Smooth muscle cell (in vitro differentiated cells): ENCODE results near the gene HERPUD2. TPM values are rescaled to one million over a fixed set of nuclear protein-coding genes. Genes with fewer than 3 reads are reported as not detected.

Experiments used
- DNase-seq: peaks from one replicate; lab custom pipeline; 2025; ENCODE audit not compliant: unreplicated experiment; lab: John Stamatoyannopoulos, UW
- H2AFZ ChIP-seq: fragments of 200-600 bp; sonication (generic); 2 replicates; pipeline ENCODE4 v1.6.0; 2016; ENCODE audit warnings: antibody characterized with exemption, low read depth, mild to moderate bottlenecking
- H3F3A ChIP-seq: fragments of 200-600 bp; sonication (generic); 2 replicates; pipeline ENCODE4 v1.6.0; 2017; ENCODE audit warnings: antibody characterized with exemption, low read depth
- H3K27ac ChIP-seq: fragments of 200-600 bp; sonication (generic); 2 replicates; pipeline ENCODE4 v1.5.1; 2016; ENCODE audit warnings: low read depth, mild to moderate bottlenecking
- H3K27me3 ChIP-seq: fragments of 200-600 bp; sonication (generic); 2 replicates; pipeline ENCODE4 v1.6.1; 2016; ENCODE audit warnings: low read depth, mild to moderate bottlenecking
- H3K36me3 ChIP-seq: fragments of 200-600 bp; sonication (generic); 2 replicates; pipeline ENCODE4 v1.5.1; 2016; ENCODE audit warnings: low read depth
- H3K4me1 ChIP-seq: fragments of 200-600 bp; sonication (generic); 2 replicates; pipeline ENCODE4 v1.5.1; 2016; ENCODE audit warnings: low read depth
- H3K4me2 ChIP-seq: fragments of 200-600 bp; sonication (generic); 2 replicates; pipeline ENCODE4 v1.6.0; 2016; ENCODE audit warnings: mild to moderate bottlenecking
- H3K4me3 ChIP-seq: fragments of 200-600 bp; sonication (generic); 2 replicates; pipeline ENCODE4 v1.5.1; 2016; ENCODE audit warnings: mild to moderate bottlenecking
- H3K79me2 ChIP-seq: fragments of 200-600 bp; sonication (generic); 2 replicates; pipeline ENCODE4 v1.6.0; 2016; ENCODE audit warnings: low read depth, mild to moderate bottlenecking
- H3K9ac ChIP-seq: fragments of 200-600 bp; sonication (generic); 2 replicates; pipeline ENCODE4 v1.6.0; 2016; ENCODE audit warnings: low read depth
- H3K9me3 ChIP-seq: fragments of 200-600 bp; sonication (generic); replicated peaks from 2 replicates; pipeline ENCODE4 v1.5.1; 2016; ENCODE audit warnings: low read depth
- H4K20me1 ChIP-seq: fragments of 200-600 bp; sonication (generic); 2 replicates; pipeline ENCODE4 v1.6.0; 2016; ENCODE audit warnings: low read depth
- WGBS: methylation state at CpG from one replicate; pipeline ENCODE4 v1.1.7; 2016; ENCODE audit warnings: low lambda C conversion rate; 5-methylcytosine and 5-hydroxymethylcytosine counted together
- polyA plus RNA-seq: library from polyadenylated mRNA; unstranded; fragments of >200 nt; fragmentation: Nextera tagmentation; extraction: Ambion mirVana; gene quantifications from 2 replicates; pipeline ENCODE4 v1.2.1, GENCODE V29; 2016
- total RNA-seq: library from RNA; depleted of rRNA; stranded (reverse); fragments of >200 nt; gene quantifications from 2 replicates; pipeline ENCODE4 v1.2.3, GENCODE V29; 2014
- TF ChIP-seq, protein P1 (sequence below): fragments of 200-600 bp; sonication (generic); IDR thresholded peaks from 2 replicates; pipeline ENCODE4 v1.5.1; 2017; ENCODE audit warnings: borderline replicate concordance, mild to moderate bottlenecking, antibody characterized with exemption; ENCODE audit not compliant: insufficient read depth, poor library complexity, severe bottlenecking

Gene HERPUD2
- total and polyA plus RNA-seq, 2 experiments from 2014 or later: 23.2 to 28.1 TPM

DNA sequence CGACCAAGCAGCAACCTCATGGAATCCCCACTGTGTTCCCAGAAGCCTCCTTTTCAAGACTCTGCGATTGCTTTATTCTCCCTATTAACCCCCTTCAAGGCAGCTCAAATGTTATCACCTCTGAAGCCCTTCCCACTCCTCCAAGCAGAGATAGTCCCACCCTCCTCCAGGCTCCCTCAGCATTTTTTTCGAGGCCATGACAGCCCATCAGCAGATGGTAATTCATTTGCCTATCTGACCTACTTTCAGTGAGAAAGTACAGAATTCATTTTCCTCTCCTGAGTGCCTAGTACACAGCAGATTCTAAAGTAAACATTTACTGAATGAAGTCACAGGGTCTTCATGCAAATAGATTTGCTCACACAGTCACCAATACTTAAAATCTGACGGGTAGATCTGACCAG lies 47.8 kb downstream of the HERPUD2 start:
- no peaks in the 10 kb centered on the region for H3F3A ChIP-seq
- no peaks in the 10 kb centered on the region for H3K9me3 ChIP-seq
- H3K36me3 ChIP-seq: no peaks in the 10 kb centered on the region
- no peak overlapping the region for H3K4me2 ChIP-seq
- peaks cover 25% of the 10 kb centered on the region for H3K4me1 ChIP-seq
- 22% methylated on average over 4 of the region's 4 CpGs for WGBS
- no peak for DNase-seq
- H3K9ac ChIP-seq: no peak overlapping the region
- H3K4me3 ChIP-seq: no peak overlapping the region
- H3K79me2 ChIP-seq: peaks cover 37% of the 10 kb centered on the region
- TF ChIP-seq, protein P1, sequence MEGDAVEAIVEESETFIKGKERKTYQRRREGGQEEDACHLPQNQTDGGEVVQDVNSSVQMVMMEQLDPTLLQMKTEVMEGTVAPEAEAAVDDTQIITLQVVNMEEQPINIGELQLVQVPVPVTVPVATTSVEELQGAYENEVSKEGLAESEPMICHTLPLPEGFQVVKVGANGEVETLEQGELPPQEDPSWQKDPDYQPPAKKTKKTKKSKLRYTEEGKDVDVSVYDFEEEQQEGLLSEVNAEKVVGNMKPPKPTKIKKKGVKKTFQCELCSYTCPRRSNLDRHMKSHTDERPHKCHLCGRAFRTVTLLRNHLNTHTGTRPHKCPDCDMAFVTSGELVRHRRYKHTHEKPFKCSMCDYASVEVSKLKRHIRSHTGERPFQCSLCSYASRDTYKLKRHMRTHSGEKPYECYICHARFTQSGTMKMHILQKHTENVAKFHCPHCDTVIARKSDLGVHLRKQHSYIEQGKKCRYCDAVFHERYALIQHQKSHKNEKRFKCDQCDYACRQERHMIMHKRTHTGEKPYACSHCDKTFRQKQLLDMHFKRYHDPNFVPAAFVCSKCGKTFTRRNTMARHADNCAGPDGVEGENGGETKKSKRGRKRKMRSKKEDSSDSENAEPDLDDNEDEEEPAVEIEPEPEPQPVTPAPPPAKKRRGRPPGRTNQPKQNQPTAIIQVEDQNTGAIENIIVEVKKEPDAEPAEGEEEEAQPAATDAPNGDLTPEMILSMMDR: no peak
- H2AFZ ChIP-seq: no peak overlapping the region
- H3K27ac ChIP-seq: peak overlapping the region; percentile 0
- no peaks in the 10 kb centered on the region for H3K27me3 ChIP-seq
- H4K20me1 ChIP-seq: peaks cover 85% of the 10 kb centered on the region

DNA sequence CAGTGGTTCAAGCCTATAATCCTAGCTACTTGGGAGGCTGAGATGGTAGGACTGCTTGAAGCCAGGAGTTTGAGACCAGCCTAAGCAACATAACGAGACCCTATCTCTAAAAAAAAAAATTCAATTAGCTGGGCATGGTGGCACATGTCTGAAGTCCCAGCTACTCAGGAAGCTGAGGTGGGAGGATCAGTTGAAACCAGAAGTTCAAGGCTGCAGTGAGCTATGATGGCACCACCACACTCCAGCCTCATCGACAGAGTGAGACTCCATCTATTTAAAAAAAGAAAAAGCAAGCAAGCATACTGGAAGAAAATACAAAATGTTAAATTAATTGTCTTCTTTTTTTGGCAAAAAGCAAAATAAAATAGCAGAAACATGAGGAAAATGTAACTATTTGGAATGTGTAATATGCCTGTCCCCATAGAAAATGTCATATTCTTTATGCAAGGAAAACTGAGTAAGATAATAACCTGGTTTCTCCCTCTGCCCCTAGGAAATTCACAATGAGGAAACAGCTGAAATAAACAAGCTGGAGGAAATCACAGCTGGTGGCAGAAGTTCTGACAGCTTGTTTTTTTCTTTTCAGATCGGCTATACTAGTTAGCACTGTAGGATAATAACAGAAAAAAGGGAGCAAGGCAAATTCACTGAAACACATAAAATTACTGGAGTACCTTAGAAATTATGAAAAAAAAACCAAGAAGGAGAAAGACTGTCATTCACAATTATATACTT lies 48.5 kb downstream of the HERPUD2 start:
- Histone ChIP-seq H3K9ac (no peak overlapping the region), H3K4me1 (peaks cover 25% of the 10 kb centered on the region), H2AFZ (no peak overlapping the region), H3F3A (no peaks in the 10 kb centered on the region), H3K79me2 (peaks cover 36% of the 10 kb centered on the region), H3K27me3 (no peaks in the 10 kb centered on the region), H3K4me2 (no peak overlapping the region), H3K4me3 (peak overlapping the region; percentile 11), H3K9me3 (no peaks in the 10 kb centered on the region), H4K20me1 (peaks cover 86% of the 10 kb centered on the region), H3K36me3 (no peaks in the 10 kb centered on the region), H3K27ac (no peak overlapping the region)
- no peak for DNase-seq
- TF ChIP-seq, protein P1: no peak
- WGBS: 78% methylated on average over 3 of the region's 3 CpGs

DNA sequence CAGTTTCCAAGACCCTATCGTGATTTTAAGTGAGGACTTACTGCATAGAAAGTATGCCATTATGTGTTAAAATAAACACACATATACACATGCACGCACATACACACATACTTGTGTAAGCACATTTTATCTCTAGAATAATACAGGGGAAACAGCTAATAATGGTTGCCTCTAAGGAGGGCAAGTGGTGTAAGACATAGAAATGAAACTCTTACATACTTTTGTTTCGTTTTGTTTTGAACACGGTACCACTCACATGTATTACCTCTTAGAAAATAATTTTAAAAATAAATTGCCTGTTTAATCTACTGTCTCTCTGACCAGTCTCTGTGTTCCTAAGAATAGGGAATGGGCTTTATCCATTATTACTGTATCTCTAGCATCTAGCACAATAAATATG lies 49.2 kb downstream of the HERPUD2 start:
- H3K36me3 ChIP-seq: no peaks in the 10 kb centered on the region
- peaks cover 39% of the 10 kb centered on the region for H3K79me2 ChIP-seq
- 97% methylated on average over 4 of the region's 4 CpGs for WGBS
- no peak overlapping the region for H2AFZ ChIP-seq
- DNase-seq: no peak
- H3K4me2 ChIP-seq: no peak overlapping the region
- H3K27ac ChIP-seq: no peak overlapping the region
- no peak overlapping the region for H3K4me3 ChIP-seq
- no peaks in the 10 kb centered on the region for H3K27me3 ChIP-seq
- no peaks in the 10 kb centered on the region for H3K9me3 ChIP-seq
- TF ChIP-seq, protein P1: no peak
- H3K4me1 ChIP-seq: peaks cover 25% of the 10 kb centered on the region
- H4K20me1 ChIP-seq: peaks cover 86% of the 10 kb centered on the region
- no peaks in the 10 kb centered on the region for H3F3A ChIP-seq
- no peak overlapping the region for H3K9ac ChIP-seq
